Neural progenitor cell (in vitro differentiated cells): ENCODE measurements around the gene PACSIN3.

Experiments used
- CTCF ChIP-seq: fragments of 200-600 bp; sonication (generic); IDR thresholded peaks from 2 replicates; pipeline ENCODE4 v1.5.1; 2017; ENCODE audit warnings: antibody characterized with exemption, mild to moderate bottlenecking
- EZH2 ChIP-seq: fragments of 200-600 bp; sonication (generic); IDR thresholded peaks from 2 replicates; pipeline ENCODE4 v1.6.1; 2017; ENCODE audit warnings: antibody characterized with exemption, mild to moderate bottlenecking, moderate library complexity
- EZH2phosphoT487 ChIP-seq: fragments of 200-600 bp; sonication (generic); IDR thresholded peaks from 2 replicates; pipeline ENCODE4 v1.6.1; 2017; ENCODE audit warnings: antibody characterized with exemption

GRCh38 chr11:47215366-47215910 is 29.2 kb upstream of the PACSIN3 start:
- TF ChIP-seq CTCF, result no peak
- no peak for TF ChIP-seq EZH2
- TF ChIP-seq EZH2phosphoT487, result no peak
